Amniotic epithelial cell (primary cell): Measurements from ENCODE around the gene KCNIP4.

Source experiments
- DNase-seq: peaks from one replicate; pipeline ENCODE4 v3.0.0-alpha.2; 2010; ENCODE audit warnings: low read depth

KCNIP4 gene

DNA sequence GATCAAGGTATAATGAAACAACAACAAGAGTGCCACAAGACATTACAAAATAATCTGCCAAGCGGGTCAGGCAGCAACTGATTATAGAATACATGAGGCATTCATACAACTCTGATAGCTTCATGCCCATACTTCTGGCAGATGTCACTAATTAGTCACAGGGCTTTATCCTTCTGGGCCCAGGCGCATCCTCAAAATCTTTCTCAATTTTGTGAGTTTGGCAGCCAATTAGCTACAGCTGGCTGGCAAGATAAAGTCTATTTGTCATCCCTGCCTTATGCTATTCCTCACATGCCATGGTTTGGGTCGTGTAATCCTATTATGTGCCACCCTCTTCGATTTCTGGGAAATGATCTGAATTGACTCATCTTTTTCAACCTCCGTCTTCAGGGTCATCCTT, 994.0 kb downstream of the KCNIP4 start:
- no peak for DNase-seq

DNA sequence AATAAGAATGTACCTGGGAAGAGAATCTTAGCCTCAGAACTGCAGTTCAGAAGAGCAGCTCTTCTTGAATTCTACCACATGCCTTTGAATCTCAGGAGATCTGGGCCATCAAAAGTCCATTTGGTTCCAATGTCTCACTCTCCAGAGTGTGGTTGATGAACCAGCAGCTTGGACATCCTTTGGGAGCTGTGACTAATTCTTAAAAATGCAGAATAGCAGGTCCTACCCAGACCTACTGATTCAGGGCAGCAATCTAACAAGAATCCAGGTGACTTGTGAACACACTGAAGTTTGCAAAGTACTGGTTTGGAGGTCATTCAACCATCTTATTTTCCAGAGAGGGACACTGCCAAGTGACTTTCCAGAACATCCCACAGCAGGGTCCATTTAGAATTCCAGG, 1003.6 kb downstream of the KCNIP4 start:
- no peak for DNase-seq

DNA sequence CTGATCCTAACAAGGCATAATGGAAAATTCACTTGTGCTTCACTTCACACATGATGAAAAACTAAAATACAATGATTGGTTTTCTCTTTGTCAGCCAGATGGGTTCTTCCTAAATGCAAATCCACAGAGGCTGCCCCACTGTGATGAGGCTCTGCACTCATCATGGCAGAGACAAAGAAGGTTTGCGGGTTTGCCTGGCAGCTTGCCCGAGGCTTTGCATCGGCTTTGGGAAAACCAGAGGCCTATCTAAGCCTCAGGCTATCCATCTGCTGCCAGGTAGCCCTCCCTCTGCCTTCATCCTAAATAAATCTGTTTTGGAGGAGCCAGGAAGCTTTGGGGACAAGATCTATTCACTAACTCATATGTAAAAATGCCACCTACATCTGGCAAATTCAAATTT, 1004.1 kb downstream of the KCNIP4 start:
- no peak for DNase-seq

DNA sequence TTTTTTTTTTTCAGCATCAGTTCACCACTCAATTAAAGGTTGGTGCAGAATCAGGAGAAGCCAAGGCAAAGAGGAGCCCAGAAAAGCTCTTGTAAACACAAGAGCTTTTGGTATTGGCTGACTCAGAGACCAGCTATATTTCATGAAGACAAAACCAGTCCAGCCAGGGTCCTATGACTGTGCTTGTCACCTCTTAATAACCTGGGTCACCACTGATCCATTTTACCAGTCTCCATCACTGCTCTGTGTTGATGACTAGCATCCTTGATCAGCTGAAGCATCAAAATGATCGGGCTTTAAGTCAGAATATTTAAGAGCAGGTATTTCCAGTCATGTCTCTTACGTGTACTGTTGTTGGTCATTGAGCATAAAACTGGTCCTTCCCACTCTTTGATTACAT, 1010.4 kb downstream of the KCNIP4 start:
- DNase-seq: no peak

GRCh38 chr4:20926529-20926928, 1022.0 kb downstream of the KCNIP4 start:
- no peak for DNase-seq

DNA sequence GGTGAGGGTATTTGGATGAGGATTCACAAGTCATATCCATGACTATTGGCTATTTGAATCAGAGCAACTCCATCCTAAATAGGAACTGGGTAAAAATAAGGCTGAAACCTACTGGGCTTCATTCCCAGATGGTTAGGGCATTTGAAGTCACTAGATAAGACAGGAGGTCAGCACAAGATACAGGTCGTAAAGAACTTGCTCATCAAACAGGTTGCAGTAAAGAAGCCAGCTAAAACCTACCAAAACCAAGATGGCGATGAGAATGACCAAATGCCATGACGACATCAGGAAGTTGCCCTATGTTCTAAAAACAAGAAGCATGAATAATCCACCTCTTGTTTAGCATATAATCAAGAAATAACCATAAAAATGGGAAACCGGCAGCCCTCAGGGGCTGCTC, 1023.4 kb downstream of the KCNIP4 start:
- DNase-seq: no peak

DNA sequence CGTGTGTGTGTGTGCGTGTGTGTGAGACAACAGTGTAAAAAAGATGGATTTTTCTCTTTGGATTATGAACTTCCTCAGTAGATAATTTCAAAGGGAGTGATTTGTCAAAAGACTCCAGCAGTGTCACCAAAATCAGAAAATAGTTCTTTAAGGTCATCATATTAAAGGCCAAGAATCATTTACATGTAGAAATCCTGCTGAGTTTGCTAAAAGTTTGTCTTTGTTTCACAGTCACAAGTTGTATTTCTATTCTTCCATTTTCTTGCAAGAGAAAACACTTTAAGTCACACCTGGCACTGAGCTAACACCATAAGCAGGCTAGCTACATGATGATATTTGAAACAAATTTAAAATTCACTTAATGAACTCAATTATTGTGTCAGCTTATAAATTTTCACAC, 1025.6 kb downstream of the KCNIP4 start:
- no peak for DNase-seq

GRCh38 chr4:20916106-20916505, 1032.5 kb downstream of the KCNIP4 start:
- DNase-seq: peak; percentile 8

DNA sequence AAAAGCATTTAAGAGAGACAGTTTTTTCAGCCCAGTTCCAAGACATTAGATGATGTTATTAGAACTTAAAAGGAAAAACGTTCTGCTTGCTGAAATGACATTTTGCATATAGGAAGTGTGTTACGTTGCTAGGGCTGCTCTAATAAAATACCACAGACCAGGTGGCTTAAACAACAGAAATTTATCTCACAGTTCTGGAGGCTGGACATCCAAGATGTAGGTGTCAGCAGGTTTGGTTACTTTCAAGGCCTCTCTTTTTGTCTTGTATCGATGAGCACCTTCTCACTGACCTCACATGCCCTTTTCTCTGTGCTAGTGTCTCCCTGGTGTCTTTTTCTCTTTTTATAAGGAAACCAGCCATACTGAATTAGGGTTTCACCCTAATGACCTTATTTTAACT, 1043.6 kb downstream of the KCNIP4 start:
- DNase-seq: no peak

DNA sequence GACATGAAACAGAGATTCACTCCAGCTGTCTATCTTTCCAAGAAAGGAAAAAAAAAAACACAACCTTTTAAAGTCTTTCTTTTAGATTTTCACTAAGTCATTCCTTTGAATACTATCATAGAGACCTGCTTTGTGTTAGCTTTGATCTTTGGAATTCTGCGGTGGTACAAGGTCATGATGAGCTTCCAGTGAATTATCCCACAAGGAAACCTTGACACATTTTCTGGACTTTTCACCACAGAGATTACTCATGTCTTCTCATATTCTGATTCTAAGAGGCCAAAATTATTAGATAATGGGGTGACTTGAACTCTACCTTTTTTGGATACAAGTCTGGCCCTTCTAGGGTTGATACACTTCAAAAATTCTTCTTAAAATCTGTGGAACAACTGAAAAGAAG, 1046.7 kb downstream of the KCNIP4 start:
- peak; percentile 67 for DNase-seq

GRCh38 chr4:20899591-20899990, 1049.0 kb downstream of the KCNIP4 start:
- DNase-seq: peak; percentile 71

DNA sequence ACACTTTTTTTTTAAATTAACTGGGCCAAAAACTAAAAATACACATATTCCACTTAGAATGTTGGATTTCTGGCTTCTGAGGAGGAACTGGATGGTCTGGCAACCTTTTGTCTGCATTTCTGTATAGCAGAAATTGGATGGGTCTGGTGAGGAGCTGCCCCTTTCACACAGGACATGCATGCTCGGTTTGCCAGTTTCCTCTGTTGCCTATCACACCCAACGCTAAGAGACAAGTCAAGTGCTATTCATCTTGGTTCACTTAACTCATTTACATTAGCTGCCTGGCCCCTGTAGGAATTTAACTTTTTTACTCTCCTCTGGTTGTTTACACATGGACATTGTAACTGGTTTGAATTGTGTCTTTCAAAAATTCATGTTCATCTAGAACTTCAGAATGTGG, 1052.6 kb downstream of the KCNIP4 start:
- DNase-seq: no peak

DNA sequence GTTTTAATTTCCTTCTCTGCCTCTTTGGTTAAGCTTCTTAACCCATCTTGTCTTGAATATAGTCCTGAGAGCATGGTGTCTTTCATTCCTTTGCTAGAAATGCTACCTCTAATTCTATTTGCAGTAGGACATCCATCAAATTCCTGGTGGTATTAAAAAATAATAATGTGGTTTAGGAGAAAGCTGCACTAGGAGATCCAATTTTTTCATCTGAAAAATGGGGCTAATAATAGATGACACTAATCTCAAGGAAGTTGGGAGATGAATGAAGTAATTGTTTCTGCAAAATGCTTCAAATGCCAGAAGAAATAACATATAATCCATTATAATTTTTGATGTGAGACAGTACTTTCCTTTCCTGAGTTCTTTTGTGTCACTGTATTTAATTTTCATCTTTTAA, 1053.4 kb downstream of the KCNIP4 start:
- no peak for DNase-seq

GRCh38 chr4:20890761-20891160, 1057.8 kb downstream of the KCNIP4 start:
- DNase-seq: no peak

DNA sequence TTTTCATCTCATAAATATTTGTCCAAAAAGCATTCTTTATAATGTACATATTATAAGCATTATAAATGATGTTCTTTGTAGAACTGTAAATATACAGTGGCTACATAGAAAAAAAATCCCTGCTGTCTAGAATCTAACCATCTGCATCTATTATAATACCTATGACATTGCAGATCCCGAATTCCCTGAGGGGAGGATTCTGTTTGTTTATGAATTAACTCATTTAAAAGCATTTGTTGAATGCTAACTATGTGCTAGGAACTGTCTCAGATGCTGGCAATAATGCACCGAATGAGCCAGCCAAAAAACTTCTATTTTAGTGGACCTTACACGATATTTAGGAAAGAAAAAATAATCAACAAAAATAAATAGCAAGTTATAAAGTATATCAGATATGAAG, 1058.7 kb downstream of the KCNIP4 start:
- DNase-seq: no peak

DNA sequence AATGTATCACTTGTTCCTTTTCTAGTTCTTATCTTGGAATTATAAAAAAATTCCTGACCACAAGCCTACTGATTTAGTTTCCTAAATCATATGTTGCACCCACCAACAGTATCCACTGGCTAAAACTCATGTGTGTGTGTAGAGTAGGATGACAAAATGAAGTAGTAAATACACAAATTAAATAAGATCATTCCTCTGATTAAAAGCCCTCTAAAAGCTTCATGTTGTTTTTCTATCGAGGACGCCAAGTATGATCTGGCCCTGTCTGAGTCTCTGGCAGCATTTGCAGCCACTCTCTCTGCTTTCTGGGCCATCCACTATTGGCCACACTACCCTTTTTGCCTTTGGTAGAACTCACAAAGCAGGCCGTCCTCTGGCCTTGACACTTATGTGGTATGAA, 1064.9 kb downstream of the KCNIP4 start:
- no peak for DNase-seq

GRCh38 chr4:20883231-20883630, 1065.3 kb downstream of the KCNIP4 start:
- DNase-seq: no peak

DNA sequence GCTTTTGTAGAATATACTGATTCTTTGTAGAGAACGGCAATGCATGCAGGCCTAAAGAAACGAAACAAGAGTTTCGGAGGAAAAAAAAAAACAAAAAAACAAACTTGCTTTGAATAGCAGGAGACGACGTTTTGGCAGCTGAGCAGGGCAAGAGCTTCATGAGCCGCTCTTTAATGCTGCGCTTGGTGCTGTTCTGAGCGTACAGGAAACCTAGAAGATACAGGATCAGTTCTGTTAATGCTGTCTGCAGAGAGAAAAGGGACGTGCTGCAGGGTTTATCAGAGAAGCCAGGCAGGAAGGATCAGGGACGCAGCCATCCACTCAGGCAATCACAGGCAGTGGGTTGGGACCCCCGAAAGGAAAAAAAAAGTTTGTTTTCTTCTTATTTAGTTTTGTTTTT, 1066.1 kb downstream of the KCNIP4 start:
- no peak for DNase-seq

- no peak for DNase-seq
Measured at GRCh38 chr4:20881658-20882057, 1066.9 kb downstream of the KCNIP4 start.

DNA sequence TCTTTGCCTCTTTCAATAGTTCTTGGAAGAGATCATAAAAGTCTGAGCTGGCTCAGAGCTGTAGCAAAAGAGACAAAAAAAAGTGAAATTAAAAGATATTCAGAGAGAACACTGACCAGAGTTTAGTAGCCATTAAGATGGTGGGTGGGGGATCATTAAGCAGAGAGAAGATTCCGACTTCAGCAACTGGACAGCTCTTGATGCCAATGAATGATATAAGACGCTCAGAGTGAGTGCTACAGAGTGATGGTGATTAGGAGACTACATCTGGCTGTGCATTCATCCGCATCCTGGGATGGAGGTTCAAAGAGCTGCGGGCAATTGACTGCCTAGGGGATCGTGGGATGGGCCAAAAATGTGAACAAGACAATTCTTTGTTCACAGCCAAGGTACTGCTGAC, 1069.8 kb downstream of the KCNIP4 start:
- no peak for DNase-seq

- no peak for DNase-seq
Measured at GRCh38 chr4:20870436-20870835, 1078.1 kb downstream of the KCNIP4 start.

DNA sequence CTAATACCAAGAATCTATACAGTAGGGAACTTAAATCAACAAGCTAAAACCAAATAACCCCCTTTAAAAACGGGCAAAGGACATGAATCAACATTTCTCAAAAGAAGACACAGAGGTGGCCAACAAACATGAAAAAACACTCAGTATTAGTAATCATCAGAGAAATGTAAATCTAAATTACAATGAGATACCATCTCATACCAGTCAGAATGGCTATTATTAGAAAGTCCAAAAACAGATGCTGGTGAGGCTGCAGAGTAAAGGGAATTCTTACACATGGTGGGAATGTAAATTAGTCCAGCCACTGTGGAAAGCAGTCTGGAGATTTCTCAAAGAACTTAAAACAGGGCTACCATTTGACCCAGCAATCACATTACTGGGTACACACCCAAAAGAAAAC, 1080.5 kb downstream of the KCNIP4 start:
- DNase-seq: no peak

DNA sequence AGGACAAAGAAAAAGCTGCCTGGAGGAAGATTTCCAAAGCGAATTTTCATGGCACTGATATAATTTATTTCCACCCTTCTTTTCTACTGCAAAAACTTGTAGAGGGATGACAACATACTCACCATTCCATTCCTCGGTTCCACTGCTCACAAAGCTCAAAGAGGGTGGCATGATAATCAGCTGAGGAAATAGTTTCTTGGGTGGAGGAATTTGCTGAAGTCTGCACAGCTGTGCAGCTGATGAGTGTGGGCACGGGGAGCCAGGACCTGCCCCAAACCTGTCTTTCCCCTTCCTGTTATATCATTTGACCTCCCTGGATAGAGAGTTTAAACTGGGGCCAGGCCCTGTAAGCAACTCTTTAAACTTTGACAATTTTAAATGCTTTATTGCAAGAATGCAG, 1087.7 kb downstream of the KCNIP4 start:
- DNase-seq: no peak

GRCh38 chr4:20859097-20859781, 1089.3 kb downstream of the KCNIP4 start:
- no peak for DNase-seq

DNA sequence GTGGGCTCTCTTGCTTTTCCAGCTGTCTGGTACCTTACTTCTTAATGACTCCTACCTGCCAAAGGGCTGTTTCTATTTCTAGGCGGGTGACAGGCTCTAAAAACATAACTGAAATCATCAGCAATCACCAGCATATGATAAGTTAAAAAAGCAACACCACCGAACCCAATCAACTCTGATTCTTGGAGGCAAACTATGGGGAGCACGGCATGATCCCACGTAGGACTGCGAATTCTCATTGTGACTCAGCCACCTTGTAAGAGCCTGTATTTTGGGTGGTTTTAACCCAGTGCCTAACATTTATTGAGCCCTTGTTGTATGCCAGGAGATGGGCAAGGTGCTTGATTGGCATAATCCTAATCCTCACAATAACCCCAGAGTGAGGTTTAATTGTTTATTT, 1091.5 kb downstream of the KCNIP4 start:
- no peak for DNase-seq
